RWPE2 (cell line): Measurements from ENCODE around the gene CCDC34.

ENCODE experiments used
- ATAC-seq: fragments of 200-7000 bp; cut with Tn5 transposase; 3 replicates; pipeline ENCODE4 v1.9.1; 2021; ENCODE audit warnings: low read depth
- DNase-seq: peaks from one replicate; pipeline ENCODE4 v3.0.0-alpha.2; 2020; ENCODE audit warnings: low spot score
- H3K27ac ChIP-seq: fragments of 450-650 bp; 2 replicates; pipeline ENCODE4 v1.5.1; 2017; ENCODE audit warnings: mild to moderate bottlenecking; ENCODE audit not compliant: poor library complexity, severe bottlenecking
- H3K27me3 ChIP-seq: fragments of 250-450 bp; sonication (Bioruptor Pico); 2 replicates; pipeline ENCODE4 v1.5.1; 2021; ENCODE audit warnings: mild to moderate bottlenecking, moderate library complexity; ENCODE audit not compliant: insufficient read depth, poor library complexity, severe bottlenecking
- H3K36me3 ChIP-seq: fragments of 250-450 bp; sonication (Bioruptor Pico); 2 replicates; pipeline ENCODE4 v1.5.1; 2020; ENCODE audit warnings: low read depth, mild to moderate bottlenecking, moderate library complexity
- H3K4me1 ChIP-seq: fragments of 250-450 bp; sonication (Bioruptor Pico); 2 replicates; pipeline ENCODE4 v1.5.1; 2021; ENCODE audit warnings: mild to moderate bottlenecking, moderate library complexity; ENCODE audit not compliant: insufficient read depth, poor library complexity, severe bottlenecking
- H3K4me3 ChIP-seq: fragments of 250-450 bp; sonication (Bioruptor Pico); 2 replicates; pipeline ENCODE4 v1.5.1; 2021; ENCODE audit warnings: mild to moderate bottlenecking, moderate library complexity; ENCODE audit not compliant: severe bottlenecking
- H3K9me3 ChIP-seq: fragments of 250-450 bp; sonication (Bioruptor Pico); 2 replicates; pipeline ENCODE4 v1.5.1; 2021; ENCODE audit warnings: mild to moderate bottlenecking, moderate library complexity; ENCODE audit not compliant: severe bottlenecking
- CTCF ChIP-seq: fragments of 450-650 bp; IDR thresholded peaks from one replicate; pipeline ENCODE4 v1.5.1; 2017; ENCODE audit warnings: mild to moderate bottlenecking, moderate library complexity; ENCODE audit not compliant: poor library complexity, severe bottlenecking

Gene CCDC34

GRCh38 chr11:27319072-27319471 is 43.9 kb downstream of the CCDC34 start:
- no peak overlapping the region for H3K27ac ChIP-seq
- no peaks in the 10 kb centered on the region for H3K9me3 ChIP-seq
- H3K27me3 ChIP-seq = no peaks in the 10 kb centered on the region
- no peaks in the 10 kb centered on the region for H3K4me1 ChIP-seq
- H3K36me3 ChIP-seq = no peaks in the 10 kb centered on the region
- ATAC-seq (no peak), DNase-seq (no peak)
- TF ChIP-seq CTCF = no peak
- no peak overlapping the region for H3K4me3 ChIP-seq

GRCh38 chr11:27317751-27318150 is 45.3 kb downstream of the CCDC34 start:
- Histone ChIP-seq H3K4me3 (no peak overlapping the region), H3K36me3 (no peaks in the 10 kb centered on the region), H3K27ac (no peak overlapping the region), H3K27me3 (no peaks in the 10 kb centered on the region), H3K9me3 (no peaks in the 10 kb centered on the region), H3K4me1 (no peaks in the 10 kb centered on the region)
- no peak for TF ChIP-seq CTCF
- no peak for DNase-seq
- ATAC-seq = peak; percentile 65; the same call in 2 of the 3 replicates

- H3K36me3 ChIP-seq = no peaks in the 10 kb centered on the region
- H3K4me3 ChIP-seq = no peak overlapping the region
- no peaks in the 10 kb centered on the region for H3K9me3 ChIP-seq
- DNase-seq (no peak), ATAC-seq (no peak)
- H3K27me3 ChIP-seq = no peaks in the 10 kb centered on the region
- no peak for TF ChIP-seq CTCF
- H3K27ac ChIP-seq = no peak overlapping the region
- H3K4me1 ChIP-seq = no peaks in the 10 kb centered on the region
These were observed 47.2 kb downstream of the CCDC34 start for GRCh38 chr11:27315836-27316235.

- Histone ChIP-seq H3K27ac (no peak overlapping the region), H3K36me3 (no peaks in the 10 kb centered on the region), H3K4me3 (no peak overlapping the region), H3K27me3 (no peaks in the 10 kb centered on the region), H3K9me3 (no peaks in the 10 kb centered on the region), H3K4me1 (no peaks in the 10 kb centered on the region)
- ATAC-seq = no peak
- TF ChIP-seq CTCF = no peak
- no peak for DNase-seq
These were observed 49.7 kb downstream of the CCDC34 start for GRCh38 chr11:27313157-27313821.

- Histone ChIP-seq H3K36me3 (no peaks in the 10 kb centered on the region), H3K4me1 (no peaks in the 10 kb centered on the region), H3K27me3 (no peaks in the 10 kb centered on the region), H3K9me3 (no peaks in the 10 kb centered on the region), H3K4me3 (no peak overlapping the region), H3K27ac (no peak overlapping the region)
- DNase-seq (no peak), ATAC-seq (no peak)
- no peak for TF ChIP-seq CTCF
These were observed 50.9 kb downstream of the CCDC34 start for GRCh38 chr11:27312110-27312509.
